PFSK-1 (cell line): Measurements from ENCODE around the gene TP53RK.

ENCODE experiments used
- FOXP2 ChIP-seq: optimal IDR thresholded peaks from 2 replicates; pipeline ENCODE3; 2011; ENCODE audit warnings: borderline replicate concordance, control low read depth, inconsistent platforms; ENCODE audit not compliant: insufficient read depth; ENCODE audit errors: extremely low read length, extremely low read depth
- POLR2AphosphoS5 ChIP-seq: IDR thresholded peaks from 2 replicates; pipeline ENCODE4 v1.6.1; 2012; ENCODE audit warnings: low read depth, mild to moderate bottlenecking, control low read depth, low read length, moderate library complexity
- REST ChIP-seq, 2 experiments: IDR thresholded peaks; 2 replicates each; pipeline versions ENCODE4 v1.6.1 to v1.8.0; 2011 to 2012; ENCODE audit warnings: low read depth in 2 of 2, low read length in 2 of 2, control low read depth in 1 of 2, inconsistent platforms in 1 of 2, mild to moderate bottlenecking in 1 of 2, moderate library complexity in 1 of 2; ENCODE audit not compliant: insufficient read depth in 1 of 2
- SIN3A ChIP-seq: IDR thresholded peaks from 2 replicates; pipeline ENCODE4 v1.6.1; 2012; ENCODE audit warnings: mild to moderate bottlenecking, low read length, moderate library complexity, borderline replicate concordance; ENCODE audit not compliant: insufficient read depth
- TAF1 ChIP-seq: IDR thresholded peaks from 2 replicates; pipeline ENCODE4 v1.6.1; 2012; ENCODE audit warnings: low read length, control low read depth, borderline replicate concordance; ENCODE audit not compliant: insufficient read depth

Gene TP53RK

DNA sequence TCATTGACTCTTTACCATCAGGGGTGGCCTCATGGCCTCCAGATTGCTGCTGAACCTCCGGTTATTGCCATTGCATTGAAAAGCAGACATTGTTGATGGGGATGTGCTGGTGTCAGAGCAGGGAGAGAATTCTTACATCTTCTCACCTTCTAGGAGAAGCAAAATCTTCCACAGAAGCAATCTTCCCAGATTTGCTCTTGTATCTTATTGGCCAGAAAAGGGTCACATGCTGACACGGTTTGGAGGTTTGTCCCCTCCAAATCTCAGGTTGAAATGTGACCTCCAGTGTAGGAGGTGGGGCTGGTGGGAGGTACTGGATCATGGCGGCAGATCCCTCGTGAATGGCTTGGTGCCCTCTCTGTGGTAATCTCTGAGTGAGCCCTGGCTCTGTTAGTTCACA is 10.7 kb downstream of the TP53RK start:
- TF ChIP-seq SIN3A = no peak
- no peak for TF ChIP-seq REST (IDR thresholded peaks at IDR 0.05; ENCODE audit: insufficient read depth in 1 of 2, low read depth in 2 of 2, low read length in 2 of 2)
- TF ChIP-seq FOXP2 = no peak
- no peak for TF ChIP-seq TAF1
- no peak for TF ChIP-seq POLR2AphosphoS5

- no peak for TF ChIP-seq SIN3A
- no peak for TF ChIP-seq FOXP2
- TF ChIP-seq POLR2AphosphoS5 = no peak
- TF ChIP-seq REST (IDR thresholded peaks at IDR 0.05; ENCODE audit: insufficient read depth in 1 of 2, low read depth in 2 of 2, low read length in 2 of 2) = no peak
- TF ChIP-seq TAF1 = no peak
These were observed 11.6 kb downstream of the TP53RK start for GRCh38 chr20:46677608-46678007.

- TF ChIP-seq TAF1 = no peak
- no peak for TF ChIP-seq SIN3A
- no peak for TF ChIP-seq FOXP2
- no peak for TF ChIP-seq POLR2AphosphoS5
- no peak for TF ChIP-seq REST (IDR thresholded peaks at IDR 0.05; ENCODE audit: insufficient read depth in 1 of 2, low read depth in 2 of 2, low read length in 2 of 2)
These were observed 14.8 kb downstream of the TP53RK start for GRCh38 chr20:46674253-46675083.

DNA sequence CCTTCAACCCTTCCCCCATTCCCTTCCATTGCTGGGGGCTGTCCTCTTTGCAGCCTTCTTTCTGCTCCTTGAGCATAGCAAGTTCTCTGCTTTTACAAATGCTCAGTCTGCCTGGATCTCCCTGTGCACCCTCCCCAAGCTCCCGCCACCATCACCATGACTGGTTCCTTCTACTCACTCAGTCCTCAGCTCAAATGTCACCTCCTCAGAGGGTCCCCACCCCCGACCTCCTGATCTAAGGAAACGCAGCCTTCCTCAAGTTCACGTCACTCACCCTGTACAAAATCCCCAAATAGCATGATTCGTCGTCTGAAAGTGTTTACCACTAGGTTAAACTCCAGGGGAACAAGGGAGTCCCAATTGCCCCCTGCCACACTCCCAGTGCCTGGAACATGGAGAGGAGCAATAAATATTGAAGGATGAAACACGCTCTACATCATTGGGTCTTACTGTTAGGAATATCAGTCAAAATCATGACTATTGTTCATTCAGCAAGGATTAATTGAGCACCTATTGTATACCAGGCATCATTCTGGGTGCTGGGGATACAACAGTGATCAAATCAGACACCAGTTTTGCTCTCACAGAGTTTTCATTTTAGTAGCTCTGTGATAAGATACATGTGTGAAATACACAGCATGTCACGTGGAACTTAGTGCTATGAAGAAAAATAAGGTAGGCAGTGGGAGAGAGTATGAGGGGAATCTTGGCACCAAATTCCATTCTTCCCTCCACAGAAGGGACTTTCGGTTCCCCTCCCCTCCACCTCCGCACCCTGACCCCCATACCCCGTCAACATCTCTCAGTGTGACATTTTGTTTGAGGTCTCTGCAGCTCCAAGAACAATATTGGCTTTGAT is 15.6 kb downstream of the TP53RK start:
- TF ChIP-seq TAF1 = no peak
- TF ChIP-seq SIN3A = no peak
- no peak for TF ChIP-seq FOXP2
- no peak for TF ChIP-seq POLR2AphosphoS5
- TF ChIP-seq REST (IDR thresholded peaks at IDR 0.05; ENCODE audit: insufficient read depth in 1 of 2, low read depth in 2 of 2, low read length in 2 of 2) = no peak
